GM12875 (cell line): ENCODE results near the gene MYLK.

Source experiments
- H3K4me3 ChIP-seq: one replicate; pipeline ENCODE4 v1.5.1; 2011; ENCODE audit warnings: low read depth, low read length, control low read depth
- CTCF ChIP-seq: IDR thresholded peaks from 2 replicates; pipeline ENCODE4 v1.5.1; 2011; ENCODE audit warnings: low read depth, mild to moderate bottlenecking, control low read depth, inconsistent platforms, low read length, moderate library complexity, borderline replicate concordance; ENCODE audit not compliant: insufficient read depth

The MYLK gene

GRCh38 chr3:123737168-123737567 is 147.0 kb downstream of the MYLK start:
- TF ChIP-seq CTCF, result no peak
- no peak overlapping the region for H3K4me3 ChIP-seq

DNA sequence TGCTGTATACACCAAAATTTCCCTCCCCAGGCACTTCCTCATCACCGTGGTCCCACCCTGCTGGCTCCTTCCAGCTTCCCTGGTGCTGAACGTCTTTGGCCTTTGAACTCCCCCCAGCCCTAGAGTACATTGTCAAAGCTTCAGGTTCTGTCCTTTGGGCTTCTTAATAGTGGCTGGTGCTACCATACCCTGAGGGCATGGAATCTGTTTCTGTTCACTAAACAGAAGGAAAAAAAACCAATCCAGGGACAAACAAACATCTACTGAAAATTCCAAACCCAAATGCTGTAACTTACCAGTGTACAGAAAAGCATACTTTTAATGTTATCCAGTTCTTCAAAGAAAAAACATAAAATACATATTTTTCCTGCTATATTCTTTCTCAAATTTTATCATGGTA is 148.7 kb downstream of the MYLK start:
- H3K4me3 ChIP-seq, result no peak overlapping the region
- no peak for TF ChIP-seq CTCF

DNA sequence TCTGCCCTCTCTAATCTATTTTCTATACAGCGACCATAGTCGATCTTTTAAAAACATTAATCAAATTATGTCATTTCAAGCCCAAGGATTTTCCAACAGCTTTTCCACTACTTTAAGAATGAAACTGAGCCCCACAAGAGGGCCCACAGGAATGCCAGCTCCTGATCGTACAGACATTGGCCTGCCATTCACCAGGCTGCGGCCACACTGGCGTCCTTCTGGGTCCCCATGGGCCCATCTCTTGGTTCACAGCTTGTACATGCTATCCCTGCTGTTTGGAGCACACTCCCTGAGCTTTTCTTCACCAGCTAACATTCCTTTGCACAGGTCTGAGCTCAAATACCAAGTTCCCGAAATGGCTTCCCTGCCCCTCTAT is 149.6 kb downstream of the MYLK start:
- TF ChIP-seq CTCF, result no peak
- no peak overlapping the region for H3K4me3 ChIP-seq

DNA sequence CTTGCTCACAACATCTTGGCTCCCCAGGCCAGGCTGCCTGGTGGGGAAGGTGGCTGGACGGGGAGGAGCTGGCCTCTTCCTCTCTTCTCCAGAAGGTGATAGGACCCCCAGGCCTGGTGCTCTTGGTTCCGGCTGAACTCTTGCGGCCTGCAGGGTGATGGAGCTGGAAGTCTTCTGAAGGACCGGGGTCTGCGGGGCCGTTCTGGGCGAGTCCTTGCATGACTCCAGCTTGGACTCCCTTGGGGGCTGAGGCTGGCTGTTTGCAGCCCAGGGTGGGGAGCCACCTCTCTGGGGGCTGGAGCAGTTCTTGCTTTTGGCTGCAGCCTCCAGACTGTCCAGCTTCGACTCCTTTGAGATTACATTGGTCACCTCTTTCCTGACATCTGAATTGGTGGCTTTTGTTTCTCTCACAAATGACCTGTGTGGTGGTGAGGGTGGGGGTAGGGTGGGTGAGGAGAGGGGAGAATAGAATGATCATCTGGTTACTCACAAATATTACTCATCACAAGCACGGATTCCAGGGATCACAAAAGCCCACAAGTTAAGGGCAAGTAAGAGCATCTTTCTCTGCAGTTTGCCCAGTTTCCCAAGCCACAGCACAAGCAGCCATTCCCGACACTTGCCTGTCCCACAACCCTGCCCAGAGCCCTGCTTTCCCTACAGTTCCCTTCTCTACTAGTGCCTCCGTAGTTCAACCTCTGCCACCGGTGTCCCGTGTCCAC is 150.2 kb downstream of the MYLK start:
- no peak overlapping the region for H3K4me3 ChIP-seq
- TF ChIP-seq CTCF, result no peak

- H3K4me3 ChIP-seq, result no peak overlapping the region
- TF ChIP-seq CTCF, result no peak
Observed at GRCh38 chr3:123733341-123733740, 150.8 kb downstream of the MYLK start.

DNA sequence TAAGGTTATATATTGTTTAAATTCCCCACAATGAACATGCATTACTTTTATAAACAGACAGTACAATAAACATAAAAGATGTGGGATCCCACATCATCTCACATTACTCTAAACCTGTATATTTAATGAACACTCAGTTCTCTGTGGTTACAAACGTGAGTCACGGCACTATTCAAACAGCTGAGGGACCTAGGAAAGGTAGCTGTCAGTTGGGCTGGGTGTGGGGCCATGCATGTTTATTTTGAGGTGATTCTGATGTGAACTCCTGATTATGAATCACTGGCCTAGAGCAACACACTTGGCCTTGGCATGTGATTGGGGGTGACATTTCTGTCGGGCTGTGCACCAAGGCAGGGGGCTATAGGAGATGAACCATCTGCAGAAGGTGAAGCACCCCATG is 151.7 kb downstream of the MYLK start:
- no peak for TF ChIP-seq CTCF
- H3K4me3 ChIP-seq, result no peak overlapping the region

DNA sequence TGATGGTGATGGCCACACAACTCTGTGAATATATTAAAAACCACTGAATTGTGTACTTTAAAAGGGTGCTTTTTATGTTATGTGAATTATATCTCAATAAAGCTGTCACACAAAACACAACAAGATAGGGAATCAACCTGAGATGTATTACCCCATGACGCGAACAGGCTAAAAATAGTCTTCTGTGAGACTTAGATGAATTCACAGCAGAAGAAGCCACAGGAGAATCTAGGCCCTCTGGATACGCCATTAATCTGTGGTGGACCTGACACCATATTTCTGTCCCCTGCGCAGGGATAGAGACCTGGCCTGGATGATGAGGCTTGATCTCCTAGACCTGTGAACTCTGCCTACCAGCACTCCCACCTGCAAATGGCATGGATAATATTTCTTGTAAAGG is 153.3 kb downstream of the MYLK start:
- H3K4me3 ChIP-seq, result no peak overlapping the region
- TF ChIP-seq CTCF, result no peak
